ENCODE measurements around the gene OR4F6. TPM values are rescaled to one million over a fixed set of nuclear protein-coding genes. Genes with fewer than 3 reads are reported as not detected.

The OR4F6 gene
- total and polyA plus RNA-seq, 2 of the 13 experiments (the other 11 are each of a cell fraction or from before 2014, with no cell fraction given) = not detected

DNA sequence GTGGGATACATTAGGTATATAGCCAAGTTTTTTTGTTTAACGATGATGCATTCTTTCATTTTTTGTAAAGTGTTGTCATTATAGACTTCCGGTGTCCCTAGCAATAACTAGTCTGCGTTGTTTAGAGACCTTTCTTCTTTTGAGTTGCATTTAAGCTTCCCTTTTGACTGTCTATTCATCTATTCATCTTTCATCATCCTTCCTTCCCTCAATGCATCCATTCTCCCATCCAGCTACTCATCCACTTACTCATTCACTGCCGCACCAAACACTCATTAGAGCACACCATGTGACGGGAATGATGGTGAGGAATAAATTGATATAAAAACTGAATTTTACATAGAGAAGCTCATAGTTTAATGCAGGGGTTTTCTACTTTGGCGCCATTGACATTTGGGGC, 41.6 kb downstream of the OR4F6 start:
- H3K27me3 ChIP-seq (ENCODE audit: control insufficient read depth in 1 of 2, insufficient read depth in 2 of 2, low read length in 2 of 2) = no peaks in the 10 kb centered on the region
- ATAC-seq = no peak
- intact Hi-C loops (cut with micrococcal nuclease; ENCODE audit: unreplicated experiment) = no loop called here

More for the DNA sequence above, 41.6 kb downstream of the OR4F6 start:
- ChIA-PET POLR2A (no interaction called here), CTCF (ENCODE audit: low intra/inter-chr PET ratio, low total read pairs) (no interaction called here)
- in situ Hi-C loops (cut with HindIII; ENCODE audit: extremely low pct_ligation_motif_present, low pct_unique_long_range_greater_than_20kb) = no loop called here
- Histone ChIP-seq H3K4me3 (replicated peaks in 1 of 3; ENCODE audit: insufficient read depth in 1 of 3, low read depth in 2 of 3, low read length in 3 of 3) (no peak overlapping the region), H2AFZ (ENCODE audit: low read length) (no peak overlapping the region), H3K36me3 (replicated peaks in 1 of 2; ENCODE audit: control insufficient read depth in 1 of 2, insufficient read depth in 2 of 2, low read length in 2 of 2) (no peaks in the 10 kb centered on the region), H3K4me2 (ENCODE audit: low read depth, low read length) (no peak overlapping the region), H3K9ac (ENCODE audit: insufficient read depth, low read depth, low read length) (no peak overlapping the region), H3K4me1 (ENCODE audit: insufficient read depth, low read length) (no peaks in the 10 kb centered on the region), H3K27ac (ENCODE audit: extremely low read length, insufficient read depth, low read length) (no peak overlapping the region), H3K9me3 (ENCODE audit: low read length) (no peaks in the 10 kb centered on the region), H3K79me2 (ENCODE audit: insufficient read depth, low read length) (no peaks in the 10 kb centered on the region), H4K20me1 (ENCODE audit: insufficient read depth, low read length) (no peaks in the 10 kb centered on the region)
- DNase-seq (ENCODE audit: low spot score) = no peak
- 23% methylated on average over 6 of the region's 6 CpGs for WGBS (ENCODE audit: low lambda C conversion rate)
- TF ChIP-seq, protein P1, sequence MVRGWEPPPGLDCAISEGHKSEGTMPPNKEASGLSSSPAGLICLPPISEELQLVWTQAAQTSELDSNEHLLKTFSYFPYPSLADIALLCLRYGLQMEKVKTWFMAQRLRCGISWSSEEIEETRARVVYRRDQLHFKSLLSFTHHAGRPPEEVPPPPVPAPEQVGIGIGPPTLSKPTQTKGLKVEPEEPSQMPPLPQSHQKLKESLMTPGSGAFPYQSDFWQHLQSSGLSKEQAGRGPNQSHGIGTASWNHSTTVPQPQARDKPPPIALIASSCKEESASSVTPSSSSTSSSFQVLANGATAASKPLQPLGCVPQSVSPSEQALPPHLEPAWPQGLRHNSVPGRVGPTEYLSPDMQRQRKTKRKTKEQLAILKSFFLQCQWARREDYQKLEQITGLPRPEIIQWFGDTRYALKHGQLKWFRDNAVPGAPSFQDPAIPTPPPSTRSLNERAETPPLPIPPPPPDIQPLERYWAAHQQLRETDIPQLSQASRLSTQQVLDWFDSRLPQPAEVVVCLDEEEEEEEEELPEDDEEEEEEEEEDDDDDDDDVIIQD (CRISPR knock-in tag; IDR thresholded peaks at IDR 0.05; ENCODE audit: low read depth) = no peak
- TF ChIP-seq ZNF792 (CRISPR knock-in tag; IDR thresholded peaks at IDR 0.05) (no peak), ZNF746 (CRISPR knock-in tag; IDR thresholded peaks at IDR 0.05) (no peak), ZNF337 (CRISPR knock-in tag; IDR thresholded peaks at IDR 0.05; ENCODE audit: borderline replicate concordance, low read depth) (no peak), POGZ (CRISPR knock-in tag; IDR thresholded peaks at IDR 0.05) (no peak), ZFP36 (IDR thresholded peaks at IDR 0.05; ENCODE audit: borderline replicate concordance, low read depth, low read length, partially characterized antibody) (no peak), EHMT2 (IDR thresholded peaks at IDR 0.05; ENCODE audit: borderline replicate concordance, low read depth, low read length) (no peak), KLF11 (CRISPR knock-in tag; IDR thresholded peaks at IDR 0.05) (no peak), CHCHD3 (CRISPR knock-in tag; IDR thresholded peaks at IDR 0.05) (no peak), STAT5B (CRISPR knock-in tag; IDR thresholded peaks at IDR 0.05) (no peak), ZNF557 (CRISPR knock-in tag; IDR thresholded peaks at IDR 0.05) (no peak), ZNF432 (CRISPR knock-in tag; IDR thresholded peaks at IDR 0.05; ENCODE audit: borderline replicate concordance) (no peak), XBP1 (CRISPR knock-in tag; IDR thresholded peaks at IDR 0.05) (no peak), ZNF672 (CRISPR knock-in tag; IDR thresholded peaks at IDR 0.05) (no peak), TP53 (CRISPR knock-in tag; conservative IDR thresholded peaks at IDR 0.05) (no peak)
- TF ChIP-seq, protein P2, sequence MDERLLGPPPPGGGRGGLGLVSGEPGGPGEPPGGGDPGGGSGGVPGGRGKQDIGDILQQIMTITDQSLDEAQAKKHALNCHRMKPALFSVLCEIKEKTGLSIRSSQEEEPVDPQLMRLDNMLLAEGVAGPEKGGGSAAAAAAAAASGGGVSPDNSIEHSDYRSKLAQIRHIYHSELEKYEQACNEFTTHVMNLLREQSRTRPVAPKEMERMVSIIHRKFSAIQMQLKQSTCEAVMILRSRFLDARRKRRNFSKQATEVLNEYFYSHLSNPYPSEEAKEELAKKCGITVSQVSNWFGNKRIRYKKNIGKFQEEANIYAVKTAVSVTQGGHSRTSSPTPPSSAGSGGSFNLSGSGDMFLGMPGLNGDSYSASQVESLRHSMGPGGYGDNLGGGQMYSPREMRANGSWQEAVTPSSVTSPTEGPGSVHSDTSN (CRISPR knock-in tag; IDR thresholded peaks at IDR 0.05) = no peak
- TF ChIP-seq, protein P3, sequence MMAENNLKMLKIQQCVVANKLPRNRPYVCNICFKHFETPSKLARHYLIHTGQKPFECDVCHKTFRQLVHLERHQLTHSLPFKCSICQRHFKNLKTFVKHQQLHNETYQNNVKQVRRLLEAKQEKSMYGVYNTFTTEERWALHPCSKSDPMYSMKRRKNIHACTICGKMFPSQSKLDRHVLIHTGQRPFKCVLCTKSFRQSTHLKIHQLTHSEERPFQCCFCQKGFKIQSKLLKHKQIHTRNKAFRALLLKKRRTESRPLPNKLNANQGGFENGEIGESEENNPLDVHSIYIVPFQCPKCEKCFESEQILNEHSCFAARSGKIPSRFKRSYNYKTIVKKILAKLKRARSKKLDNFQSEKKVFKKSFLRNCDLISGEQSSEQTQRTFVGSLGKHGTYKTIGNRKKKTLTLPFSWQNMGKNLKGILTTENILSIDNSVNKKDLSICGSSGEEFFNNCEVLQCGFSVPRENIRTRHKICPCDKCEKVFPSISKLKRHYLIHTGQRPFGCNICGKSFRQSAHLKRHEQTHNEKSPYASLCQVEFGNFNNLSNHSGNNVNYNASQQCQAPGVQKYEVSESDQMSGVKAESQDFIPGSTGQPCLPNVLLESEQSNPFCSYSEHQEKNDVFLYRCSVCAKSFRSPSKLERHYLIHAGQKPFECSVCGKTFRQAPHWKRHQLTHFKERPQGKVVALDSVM (CRISPR knock-in tag; IDR thresholded peaks at IDR 0.05) = no peak
- BruUV-seq (replicated peaks) = no TSS peak
- no peak for FAIRE-seq
